HL-60 (cell line): ENCODE measurements around the gene HPS5.

ENCODE experiments used
- DNase-seq, 2 experiments: peaks; one replicate each; pipeline ENCODE4 v3.0.0-alpha.2; 2010 to 2020; ENCODE audit warnings: low read depth in 1 of 2, low spot score in 1 of 2
- H3K27ac ChIP-seq: fragments of 250-450 bp; sonication (Bioruptor Pico); replicated peaks from 2 replicates; pipeline ENCODE4 v1.5.1; 2020; ENCODE audit warnings: mild to moderate bottlenecking, moderate library complexity
- H3K27me3 ChIP-seq: fragments of 250-450 bp; sonication (Bioruptor Pico); 2 replicates; pipeline ENCODE4 v1.5.1; 2021; ENCODE audit warnings: mild to moderate bottlenecking, moderate library complexity; ENCODE audit not compliant: insufficient read depth, poor library complexity, severe bottlenecking
- H3K4me3 ChIP-seq: replicated peaks from 2 replicates; pipeline ENCODE4 v1.5.1; 2011; ENCODE audit warnings: mild to moderate bottlenecking, control low read depth, low read length; ENCODE audit not compliant: insufficient read depth
- CTCF ChIP-seq: IDR thresholded peaks from one replicate; pipeline ENCODE4 v1.5.1; 2011; ENCODE audit warnings: low read length, control low read depth, inconsistent platforms; ENCODE audit not compliant: insufficient read depth
- GABPA ChIP-seq: IDR thresholded peaks from 2 replicates; pipeline ENCODE4 v1.6.1; 2012; ENCODE audit warnings: low read depth
- POLR2AphosphoS5 ChIP-seq: IDR thresholded peaks from 2 replicates; pipeline ENCODE4 v1.6.1; 2012; ENCODE audit warnings: low read depth
- REST ChIP-seq: IDR thresholded peaks from 2 replicates; pipeline ENCODE4 v1.6.1; 2012; ENCODE audit warnings: low read depth; ENCODE audit not compliant: insufficient replicate concordance
- SPI1 ChIP-seq: IDR thresholded peaks from 2 replicates; pipeline ENCODE4 v1.6.1; 2012; ENCODE audit warnings: low read depth, mild to moderate bottlenecking, borderline replicate concordance

HPS5 gene

GRCh38 chr11:18243783-18244362, 78.1 kb downstream of the HPS5 start:
- no peak overlapping the region for H3K4me3 ChIP-seq
- DNase-seq, result peak; percentile 63 to 77
- H3K27ac ChIP-seq, result no peak overlapping the region
- no peaks in the 10 kb centered on the region for H3K27me3 ChIP-seq
- TF ChIP-seq REST, result no peak
- peak; percentile 91 for TF ChIP-seq CTCF

GRCh38 chr11:18239655-18240054, 82.3 kb downstream of the HPS5 start:
- no peak overlapping the region for H3K27ac ChIP-seq
- H3K4me3 ChIP-seq, result no peak overlapping the region
- TF ChIP-seq REST, result no peak
- TF ChIP-seq SPI1, result no peak
- TF ChIP-seq CTCF, result no peak
- TF ChIP-seq POLR2AphosphoS5, result no peak
- no peak for TF ChIP-seq GABPA
- no peak for DNase-seq
- H3K27me3 ChIP-seq, result peaks cover 2% of the 10 kb centered on the region

GRCh38 chr11:18236664-18237356, 85.1 kb downstream of the HPS5 start, which contains the start of gene SAA4:
SAA4 (minus strand) TSS chr11:18236802; CDS start chr11:18235926, 876 bp downstream.
- H3K27me3 ChIP-seq, result peaks cover 2% of the 10 kb centered on the region
- TF ChIP-seq SPI1 (no peak), POLR2AphosphoS5 (no peak), GABPA (no peak)
- H3K4me3 ChIP-seq, result no peak within 1 kb of the TSS
- H3K27ac ChIP-seq, result no peak within 1 kb of the TSS
- no peak for DNase-seq

- no peak for DNase-seq
- Histone ChIP-seq H3K4me3 (no peak overlapping the region), H3K27me3 (peaks cover 2% of the 10 kb centered on the region), H3K27ac (no peak overlapping the region)
- TF ChIP-seq POLR2AphosphoS5 (no peak), CTCF (no peak), GABPA (no peak), REST (no peak), SPI1 (no peak)
Observed at GRCh38 chr11:18235394-18236334, 86.3 kb downstream of the HPS5 start.
